Fibroblast of peridontal ligament (primary cell): ENCODE data around the gene SLC25A20.
"Not testable (repeated sequence)": the region's sequence is repeated elsewhere in the genome, so short reads cannot be mapped to it uniquely, and the experiment has no call there.

Experiments used
- DNase-seq: peaks from one replicate; pipeline ENCODE4 v3.0.0-alpha.2; 2010; ENCODE audit errors: extremely low read depth

Gene SLC25A20

DNA sequence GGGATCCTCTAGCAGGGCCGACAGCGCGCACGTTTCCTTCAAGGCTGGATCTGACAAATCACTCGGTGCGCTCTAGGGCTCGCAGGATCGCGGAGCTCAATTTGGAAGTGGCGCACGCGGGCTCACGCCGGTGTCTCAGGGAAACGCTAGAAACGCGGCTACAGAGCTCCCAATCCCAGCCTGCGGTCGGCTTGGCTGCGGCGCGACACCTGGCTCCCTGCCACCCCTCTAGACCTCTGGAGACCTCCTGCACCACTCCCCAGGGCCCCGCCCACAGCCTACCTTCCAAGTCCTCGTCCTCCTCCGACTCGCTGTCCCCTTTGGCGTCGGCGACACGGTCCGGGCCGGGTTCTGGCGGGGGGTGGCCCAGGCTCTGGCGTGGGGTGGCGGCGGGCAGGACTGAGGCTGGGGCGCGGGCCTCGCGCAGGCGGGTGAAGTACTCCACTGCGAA, 51.6 kb downstream of the SLC25A20 start:
- peak; percentile 71 for DNase-seq

DNA sequence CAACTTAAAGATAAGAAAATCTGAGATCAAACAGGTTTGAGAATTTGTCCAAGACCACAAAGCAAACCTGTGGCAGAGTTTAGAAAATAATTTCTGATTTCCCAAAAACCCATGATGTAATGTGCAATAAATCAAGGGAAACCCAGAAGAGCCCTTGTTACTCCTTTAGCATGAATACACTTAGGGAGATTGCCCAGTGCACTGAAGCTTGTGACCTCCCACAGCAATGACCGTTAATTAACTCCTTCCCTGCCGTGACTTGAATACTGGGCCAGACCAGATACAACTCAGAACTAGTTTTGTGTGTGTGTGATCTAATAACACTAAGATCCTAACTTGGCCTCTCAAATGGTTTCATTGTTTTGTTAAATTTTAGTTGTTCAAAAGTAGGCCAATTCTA, 53.5 kb downstream of the SLC25A20 start:
- peak; percentile 40 for DNase-seq

DNA sequence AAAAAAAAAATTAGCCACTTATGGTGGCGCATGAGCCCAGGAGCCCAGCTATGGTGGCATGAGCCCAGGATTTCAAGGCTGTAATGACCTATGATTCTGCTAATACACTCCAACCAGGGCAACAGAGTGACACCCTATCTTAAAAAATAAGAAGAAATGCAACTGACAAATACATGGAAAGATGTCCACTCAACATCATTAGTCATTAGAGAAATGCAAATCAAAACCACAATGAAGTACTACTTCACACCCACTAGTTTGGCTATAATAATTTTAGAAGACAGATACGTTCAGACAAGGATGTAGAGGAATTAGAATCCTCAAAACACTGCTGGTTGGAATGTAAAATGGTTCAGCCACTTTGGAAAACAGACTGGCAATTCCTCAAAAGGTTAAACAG, 61.5 kb downstream of the SLC25A20 start:
- no peak for DNase-seq

DNA sequence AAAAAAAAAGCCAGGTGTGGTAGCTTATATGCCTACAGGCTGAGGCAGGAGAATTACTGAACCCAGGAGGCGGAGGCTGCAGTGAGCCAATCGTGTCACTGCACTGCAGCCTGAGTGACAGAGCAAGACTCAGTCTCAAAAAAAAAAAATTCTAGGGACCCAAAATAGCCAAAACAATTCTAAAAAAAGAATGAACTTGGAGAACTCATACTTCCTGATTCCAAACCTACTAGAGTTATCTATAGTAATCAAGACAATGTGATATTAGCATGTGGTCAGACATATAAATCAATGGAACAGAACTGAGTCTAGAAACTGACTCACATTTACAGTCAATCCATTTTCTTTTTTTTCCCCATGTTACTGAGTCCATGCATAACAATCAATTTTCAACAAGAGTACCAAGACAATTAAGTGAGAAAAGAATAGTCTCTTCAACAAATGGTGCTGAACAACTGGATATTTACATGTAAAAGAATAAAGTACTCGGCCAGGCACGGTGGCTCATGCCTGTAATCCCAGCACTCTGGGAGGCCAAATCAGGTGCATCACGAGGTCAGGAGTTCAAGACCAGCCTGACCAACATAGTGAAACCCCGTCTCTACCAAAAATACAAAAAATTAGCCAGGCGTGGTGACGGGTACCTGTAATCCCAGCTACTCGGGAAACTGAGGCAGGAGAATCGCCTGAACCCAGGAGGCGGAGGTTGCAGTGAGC, 62.9 kb downstream of the SLC25A20 start:
- DNase-seq, result no peak

DNA sequence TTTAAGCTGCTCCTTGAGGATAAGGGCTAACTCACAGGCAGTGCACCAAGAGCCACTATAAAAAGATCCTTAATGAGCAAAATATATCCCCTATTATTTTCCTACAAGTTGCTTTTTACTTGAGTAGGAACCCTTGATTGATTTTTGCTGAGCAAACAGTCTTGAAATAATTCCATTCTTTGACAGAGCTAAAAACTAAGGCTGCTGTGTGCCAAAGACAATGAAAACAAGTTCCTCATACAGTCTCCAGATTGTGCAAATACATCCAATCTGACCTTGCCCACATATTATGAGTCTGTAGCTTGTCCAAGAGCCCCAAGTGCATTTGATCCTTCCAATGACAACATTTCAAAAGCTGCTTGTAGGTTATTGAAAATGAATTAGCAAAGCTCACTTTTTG, 66.0 kb downstream of the SLC25A20 start:
- peak; percentile 68 for DNase-seq

DNA sequence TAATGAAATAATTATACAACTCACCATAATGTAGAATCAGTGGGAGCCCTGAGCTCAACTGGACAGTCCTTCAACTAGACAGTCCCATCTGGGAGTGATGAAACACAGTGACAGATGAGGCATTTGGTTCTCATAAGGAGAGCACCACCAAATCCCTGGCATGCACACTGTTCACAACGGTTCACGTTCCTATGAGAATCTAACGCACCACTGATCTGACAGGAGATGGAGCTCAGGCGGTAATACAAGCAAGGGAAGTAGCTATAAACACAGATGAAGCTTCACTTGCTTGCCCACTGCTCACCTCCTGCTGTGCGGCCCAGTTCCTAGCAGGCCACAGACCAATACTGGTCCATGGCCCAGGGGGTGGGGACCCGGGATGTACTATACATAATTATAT, 68.0 kb downstream of the SLC25A20 start:
- DNase-seq, result peak; percentile 26

DNA sequence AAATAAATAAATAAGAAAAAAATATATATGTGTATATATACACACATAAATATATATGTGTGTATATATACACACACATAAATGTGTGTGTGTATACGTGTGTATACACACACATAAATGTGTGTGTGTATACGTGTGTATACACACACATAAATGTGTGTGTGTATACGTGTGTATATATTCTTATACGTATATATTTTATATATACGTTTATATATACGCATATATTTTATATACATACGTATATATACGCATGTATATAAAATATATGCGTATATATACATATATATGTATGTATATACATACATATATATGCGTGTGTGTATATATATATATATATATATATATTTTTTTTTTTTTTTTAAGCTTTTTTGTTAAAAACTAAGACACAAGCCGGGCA, 69.2 kb downstream of the SLC25A20 start:
- DNase-seq, result not testable (repeated sequence)

DNA sequence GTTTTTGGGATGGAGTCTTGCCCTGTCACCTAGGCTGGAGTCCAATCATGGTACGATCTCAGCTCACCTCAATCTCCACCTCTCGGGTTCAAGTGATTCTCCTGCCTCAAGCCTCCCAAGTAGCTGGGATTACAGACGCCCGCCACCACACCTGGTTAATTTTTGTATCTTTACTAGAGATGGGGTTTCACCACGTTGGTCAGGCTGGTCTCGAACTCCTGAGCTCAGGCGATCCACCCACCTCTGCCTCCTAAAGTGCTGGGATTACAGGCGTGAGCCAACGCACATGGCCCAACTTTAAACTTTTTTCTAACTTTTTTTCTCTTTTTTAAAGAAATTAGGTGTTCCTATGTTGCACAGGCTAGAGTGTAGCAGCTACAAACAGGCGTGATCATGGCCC, 70.8 kb downstream of the SLC25A20 start:
- DNase-seq, result not testable (repeated sequence)

DNA sequence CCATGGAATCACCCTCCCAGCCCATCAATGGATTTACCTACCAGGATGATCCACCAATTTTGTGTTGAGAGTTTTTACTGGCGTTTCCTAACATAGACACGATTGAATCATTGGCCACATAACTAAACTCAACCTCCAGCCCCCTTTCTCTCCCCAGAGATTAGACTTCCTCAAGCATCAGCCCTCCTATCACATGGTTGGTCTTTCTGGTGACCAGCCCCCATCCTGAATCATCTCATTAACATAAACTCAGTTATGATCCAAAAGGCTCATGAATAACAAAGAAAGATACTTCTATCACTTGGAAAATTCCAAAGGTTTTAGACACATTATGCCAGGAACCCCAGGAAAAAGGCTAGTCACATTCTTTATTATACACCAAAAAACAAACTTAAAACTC, 72.2 kb downstream of the SLC25A20 start:
- DNase-seq, result peak; percentile 98

DNA sequence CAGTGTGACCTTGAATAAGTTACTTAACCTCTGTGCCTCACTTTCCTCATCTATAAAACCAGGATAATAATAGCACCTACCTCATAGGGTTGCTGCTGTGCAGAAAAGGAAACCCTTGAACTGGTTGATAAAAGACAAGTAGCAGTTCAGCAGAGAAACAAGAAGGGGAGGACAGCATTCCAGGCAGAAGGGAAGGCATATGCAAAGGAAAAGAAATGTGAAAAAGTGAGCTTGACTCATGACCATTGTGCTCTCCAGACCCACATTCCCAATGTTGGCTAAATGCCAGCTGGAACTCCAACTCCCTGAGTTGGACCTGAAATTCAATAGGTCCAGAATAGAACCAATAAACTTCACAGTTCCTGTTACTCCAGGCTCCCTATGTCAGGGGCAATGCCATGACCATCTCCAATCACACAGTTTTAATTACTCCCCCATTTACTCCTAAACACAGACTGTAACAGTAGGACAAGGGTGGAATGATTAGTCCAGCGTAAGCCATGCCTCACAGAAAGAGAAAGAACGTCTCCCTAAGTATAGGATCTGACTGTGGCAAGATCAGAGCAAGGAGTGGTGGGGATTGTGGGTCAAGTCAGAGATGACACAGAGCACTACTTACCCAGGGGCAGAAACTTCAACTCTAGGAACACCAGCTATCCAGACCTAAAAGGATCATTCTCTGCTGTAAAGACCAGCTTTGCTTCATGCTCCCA, 77.9 kb downstream of the SLC25A20 start:
- DNase-seq, result peak; percentile 85

DNA sequence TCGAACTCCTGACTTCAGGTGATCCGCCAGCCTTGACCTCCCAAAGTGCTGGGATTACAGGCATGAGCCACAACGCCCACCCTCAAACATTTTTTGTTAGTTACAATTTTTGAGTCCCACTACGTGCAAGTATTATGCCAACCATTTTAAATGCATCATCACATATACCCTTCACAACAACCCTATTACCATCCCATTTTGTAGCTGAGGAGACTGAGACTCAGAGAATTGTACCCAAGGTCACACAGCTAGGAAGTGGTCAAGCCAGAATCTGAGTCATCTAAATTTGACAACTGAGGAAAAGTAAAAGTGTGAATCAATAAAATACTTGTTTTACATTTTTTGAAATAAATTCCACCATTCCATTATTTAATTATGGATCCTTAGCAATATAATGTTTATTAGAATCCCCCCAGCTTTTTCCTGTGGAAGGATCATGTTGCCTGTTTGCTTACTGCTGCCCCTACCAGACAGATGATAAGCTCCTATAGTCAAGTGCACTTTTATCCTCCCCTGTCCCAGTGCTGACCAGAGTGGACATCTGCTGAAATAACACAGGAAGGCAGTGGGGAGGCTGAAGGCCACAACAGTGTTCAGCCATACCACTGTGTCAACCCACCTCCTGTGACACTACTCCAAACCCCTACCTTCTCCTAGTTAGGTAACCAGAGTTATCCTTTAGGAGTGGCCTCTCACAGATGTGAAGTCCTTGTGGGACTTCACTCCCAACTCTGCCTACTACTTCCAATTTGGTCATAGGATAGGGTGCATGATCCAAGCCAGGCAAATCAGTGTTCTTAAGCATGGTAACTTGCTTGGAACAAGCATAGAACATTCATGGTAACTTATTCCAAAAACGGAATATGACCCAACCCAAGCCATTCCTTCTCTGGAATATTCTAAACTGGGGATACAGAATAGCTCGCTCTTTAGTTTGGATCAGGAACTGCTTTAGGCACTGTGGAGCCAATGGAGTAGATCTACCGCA, 79.2 kb downstream of the SLC25A20 start:
- DNase-seq, result no peak

DNA sequence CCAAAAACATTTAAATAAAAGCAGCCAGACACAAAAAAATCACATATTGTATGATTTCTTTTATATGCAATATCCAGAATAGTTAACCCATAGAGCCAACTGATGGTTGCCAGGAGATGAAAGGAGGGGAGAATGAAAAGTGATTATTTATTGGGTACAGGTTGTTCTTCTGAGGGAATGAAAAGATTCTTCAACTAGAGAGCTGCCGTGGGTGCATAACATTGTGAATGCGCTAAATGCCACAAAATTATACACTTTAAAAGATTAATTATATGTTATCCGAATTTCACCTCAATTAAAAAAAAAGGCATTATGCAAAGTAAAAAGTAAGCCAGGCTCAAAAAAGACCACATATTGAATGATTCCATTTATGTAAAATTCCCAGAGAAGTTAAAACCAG, 87.2 kb downstream of the SLC25A20 start:
- no peak for DNase-seq
